ENCODE measurements around the gene ZNF438. TPM values are rescaled to one million over a fixed set of nuclear protein-coding genes. Genes with fewer than 3 reads are reported as not detected.

Gene ZNF438
- total RNA-seq, 1 experiment from 2014 or later: 2.0 TPM

DNA sequence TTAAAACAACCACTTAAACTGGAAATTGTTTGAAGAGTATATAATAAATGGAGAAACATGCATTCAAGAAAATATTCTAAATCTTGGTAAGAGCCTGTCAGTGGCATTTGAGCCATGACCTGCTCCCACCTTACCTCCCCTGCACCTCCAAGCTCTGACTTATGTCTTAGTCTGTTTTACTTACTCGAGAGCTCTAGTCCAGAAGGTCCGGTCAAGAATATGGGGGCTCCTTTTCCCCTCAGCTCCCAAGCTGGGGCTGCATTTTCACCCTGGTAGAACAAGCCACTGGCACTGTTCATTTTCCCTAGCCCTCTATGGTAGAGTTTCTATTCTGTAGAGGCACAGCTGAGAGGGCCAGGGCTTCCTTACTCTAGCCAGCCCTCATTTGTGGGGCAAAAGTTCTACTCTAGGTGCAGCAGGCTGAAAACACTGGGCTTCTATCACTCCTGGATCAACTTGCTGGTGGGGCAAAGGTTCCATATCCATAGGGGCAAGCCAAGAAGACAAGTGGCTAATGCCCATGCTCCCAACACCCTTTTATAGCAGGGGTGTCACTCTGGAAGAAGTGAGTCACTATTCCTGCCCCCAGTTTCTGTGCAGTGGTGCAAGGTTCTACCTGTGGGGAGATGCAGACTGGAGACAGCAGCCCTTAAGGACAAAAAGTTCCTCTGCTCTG lies 40.6 kb downstream of the ZNF438 start:
- TF ChIP-seq, protein P1, sequence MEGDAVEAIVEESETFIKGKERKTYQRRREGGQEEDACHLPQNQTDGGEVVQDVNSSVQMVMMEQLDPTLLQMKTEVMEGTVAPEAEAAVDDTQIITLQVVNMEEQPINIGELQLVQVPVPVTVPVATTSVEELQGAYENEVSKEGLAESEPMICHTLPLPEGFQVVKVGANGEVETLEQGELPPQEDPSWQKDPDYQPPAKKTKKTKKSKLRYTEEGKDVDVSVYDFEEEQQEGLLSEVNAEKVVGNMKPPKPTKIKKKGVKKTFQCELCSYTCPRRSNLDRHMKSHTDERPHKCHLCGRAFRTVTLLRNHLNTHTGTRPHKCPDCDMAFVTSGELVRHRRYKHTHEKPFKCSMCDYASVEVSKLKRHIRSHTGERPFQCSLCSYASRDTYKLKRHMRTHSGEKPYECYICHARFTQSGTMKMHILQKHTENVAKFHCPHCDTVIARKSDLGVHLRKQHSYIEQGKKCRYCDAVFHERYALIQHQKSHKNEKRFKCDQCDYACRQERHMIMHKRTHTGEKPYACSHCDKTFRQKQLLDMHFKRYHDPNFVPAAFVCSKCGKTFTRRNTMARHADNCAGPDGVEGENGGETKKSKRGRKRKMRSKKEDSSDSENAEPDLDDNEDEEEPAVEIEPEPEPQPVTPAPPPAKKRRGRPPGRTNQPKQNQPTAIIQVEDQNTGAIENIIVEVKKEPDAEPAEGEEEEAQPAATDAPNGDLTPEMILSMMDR (conservative IDR thresholded peaks at IDR 0.05; ENCODE audit: low read depth, low read length): no peak
- TF ChIP-seq EZH2 (IDR thresholded peaks at IDR 0.05; ENCODE audit: borderline replicate concordance, low read depth, low read length, poor library complexity, severe bottlenecking): no peak
- CTCF ChIA-PET: no interaction called here
- BruUV-seq (replicated peaks): no TSS peak
- Histone ChIP-seq H3K27me3 (replicated peaks; ENCODE audit: insufficient read depth, low read depth, low read length, poor library complexity) (no peaks in the 10 kb centered on the region), H3K27ac (ENCODE audit: low read depth, low read length, poor library complexity, severe bottlenecking) (no peak overlapping the region), H3K36me3 (ENCODE audit: insufficient read depth, low read length, poor library complexity, severe bottlenecking) (no peaks in the 10 kb centered on the region), H3K9me3 (ENCODE audit: low read depth, low read length, poor library complexity, severe bottlenecking) (peaks cover 17% of the 10 kb centered on the region), H3K4me1 (ENCODE audit: insufficient read depth, low read length, poor library complexity, severe bottlenecking) (no peaks in the 10 kb centered on the region), H3K4me3 (ENCODE audit: low read depth, low read length, poor library complexity, severe bottlenecking) (no peak overlapping the region)
- intact Hi-C loops (cut with micrococcal nuclease; ENCODE audit: unreplicated experiment): no loop called here
- DNase-seq (ENCODE audit: low spot score): no peak
- POLR2A ChIA-PET (ENCODE audit: low non-redundant PET): no interaction called here

DNA sequence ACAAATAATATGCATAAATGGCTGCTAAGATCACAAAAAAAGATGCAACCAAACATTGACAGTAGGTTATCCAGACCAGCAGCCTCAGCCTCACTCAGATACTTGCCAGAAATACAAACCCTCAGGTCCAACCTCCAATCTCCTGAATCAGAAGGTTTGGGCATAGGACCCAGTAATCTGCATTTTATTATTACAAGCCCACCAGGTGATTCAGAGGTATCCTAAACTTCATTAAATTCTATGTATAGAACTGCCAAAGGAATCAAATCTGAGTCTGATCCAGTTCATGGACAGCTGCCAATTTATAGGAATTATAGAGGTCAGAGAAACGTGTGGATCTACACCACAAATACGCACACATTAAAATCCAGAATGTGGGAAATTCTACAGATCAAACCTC lies 41.3 kb downstream of the ZNF438 start:
- no peaks in the 10 kb centered on the region for H3K4me1 ChIP-seq (ENCODE audit: insufficient read depth, low read length, poor library complexity, severe bottlenecking)
- POLR2A ChIA-PET (ENCODE audit: low non-redundant PET): no interaction called here
- no peaks in the 10 kb centered on the region for H3K27me3 ChIP-seq (replicated peaks; ENCODE audit: insufficient read depth, low read depth, low read length, poor library complexity)
- no peaks in the 10 kb centered on the region for H3K36me3 ChIP-seq (ENCODE audit: insufficient read depth, low read length, poor library complexity, severe bottlenecking)
- TF ChIP-seq, protein P1 (conservative IDR thresholded peaks at IDR 0.05; ENCODE audit: low read depth, low read length): no peak
- TF ChIP-seq EZH2 (IDR thresholded peaks at IDR 0.05; ENCODE audit: borderline replicate concordance, low read depth, low read length, poor library complexity, severe bottlenecking): no peak
- BruUV-seq (replicated peaks): no TSS peak
- no peak overlapping the region for H3K4me3 ChIP-seq (ENCODE audit: low read depth, low read length, poor library complexity, severe bottlenecking)
- H3K27ac ChIP-seq (ENCODE audit: low read depth, low read length, poor library complexity, severe bottlenecking): no peak overlapping the region
- intact Hi-C loops (cut with micrococcal nuclease; ENCODE audit: unreplicated experiment): no loop called here
- CTCF ChIA-PET: no interaction called here
- DNase-seq (ENCODE audit: low spot score): no peak
- peaks cover 12% of the 10 kb centered on the region for H3K9me3 ChIP-seq (ENCODE audit: low read depth, low read length, poor library complexity, severe bottlenecking)

DNA sequence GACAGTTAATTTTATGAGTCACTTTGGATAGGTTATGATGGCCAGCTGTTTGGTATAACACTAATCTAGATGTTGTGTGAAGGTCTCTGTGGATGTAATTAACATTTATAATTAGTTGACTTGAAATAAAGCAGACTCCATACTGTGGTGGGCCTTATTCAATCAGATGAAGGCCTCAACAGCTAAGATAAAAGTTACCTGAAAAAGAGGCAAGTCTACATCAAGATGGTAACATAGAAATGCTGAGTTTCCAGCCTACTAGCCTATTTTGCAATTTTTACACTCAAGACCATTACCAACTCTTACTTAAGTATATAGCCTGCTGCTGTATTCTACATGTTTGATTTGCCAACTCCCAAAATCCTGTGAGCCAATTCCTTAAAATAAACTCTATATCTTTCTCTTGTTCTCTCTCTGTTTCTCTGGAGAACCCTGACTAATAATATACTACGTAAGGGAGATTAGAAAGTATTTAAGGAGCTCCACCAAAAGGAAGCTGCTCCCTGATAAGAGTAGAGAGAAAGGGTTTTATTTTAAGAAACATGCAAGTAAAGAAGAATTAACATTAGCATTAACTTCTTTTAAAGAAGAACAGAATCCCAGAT lies 42.7 kb downstream of the ZNF438 start:
- TF ChIP-seq EZH2 (IDR thresholded peaks at IDR 0.05; ENCODE audit: borderline replicate concordance, low read depth, low read length, poor library complexity, severe bottlenecking): no peak
- TF ChIP-seq, protein P1 (conservative IDR thresholded peaks at IDR 0.05; ENCODE audit: low read depth, low read length): no peak
- H3K9me3 ChIP-seq (ENCODE audit: low read depth, low read length, poor library complexity, severe bottlenecking): no peaks in the 10 kb centered on the region
- no TSS peak for BruUV-seq (replicated peaks)
- no peaks in the 10 kb centered on the region for H3K4me1 ChIP-seq (ENCODE audit: insufficient read depth, low read length, poor library complexity, severe bottlenecking)
- H3K4me3 ChIP-seq (ENCODE audit: low read depth, low read length, poor library complexity, severe bottlenecking): no peak overlapping the region
- no peaks in the 10 kb centered on the region for H3K36me3 ChIP-seq (ENCODE audit: insufficient read depth, low read length, poor library complexity, severe bottlenecking)
- ChIA-PET POLR2A (ENCODE audit: low non-redundant PET) (no interaction called here), CTCF (no interaction called here)
- no peak for DNase-seq (ENCODE audit: low spot score)
- H3K27ac ChIP-seq (ENCODE audit: low read depth, low read length, poor library complexity, severe bottlenecking): no peak overlapping the region
- intact Hi-C loops (cut with micrococcal nuclease; ENCODE audit: unreplicated experiment): no loop called here
- no peaks in the 10 kb centered on the region for H3K27me3 ChIP-seq (replicated peaks; ENCODE audit: insufficient read depth, low read depth, low read length, poor library complexity)
